ENCODE measurements around the gene ATP4B. TPM values are rescaled to one million over a fixed set of nuclear protein-coding genes. Genes with fewer than 3 reads are reported as not detected.

ATP4B gene
- polyA plus RNA-seq, 2 of the 4 experiments (the other 2 are of a cell fraction) = not detected

- H3K4me2 ChIP-seq = no peak overlapping the region
- no peak overlapping the region for H3K27ac ChIP-seq
- no peak for DNase-seq (ENCODE audit: low read depth in 1 of 2, low spot score in 1 of 2)
- CTCF ChIA-PET = no interaction called here
- H3K9me3 ChIP-seq = no peaks in the 10 kb centered on the region
- H3K4me3 ChIP-seq = no peak overlapping the region
- FAIRE-seq = no peak
- 96% methylated on average over 16 of the region's 16 CpGs for WGBS (ENCODE audit: missing lambda C conversion rate)
- ATAC-seq = no peak
- no peak for TF ChIP-seq NPAS2 (CRISPR knock-in tag; IDR thresholded peaks at IDR 0.05; ENCODE audit: borderline replicate concordance)
- no peak for TF ChIP-seq ZNF302 (CRISPR knock-in tag; IDR thresholded peaks at IDR 0.05)
- no peak for TF ChIP-seq BHLHE40 (IDR thresholded peaks at IDR 0.05; ENCODE audit: low read depth, low read length)
- TF ChIP-seq RARB (CRISPR knock-in tag; IDR thresholded peaks at IDR 0.05) = no peak
- no peak for TF ChIP-seq CHD2 (IDR thresholded peaks at IDR 0.05; ENCODE audit: low read length, partially characterized antibody)
- no peak for TF ChIP-seq JUN (IDR thresholded peaks at IDR 0.05)
- TF ChIP-seq USF2 (IDR thresholded peaks at IDR 0.05) = no peak
- TF ChIP-seq TFCP2L1 (CRISPR knock-in tag; IDR thresholded peaks at IDR 0.05) = no peak
- TF ChIP-seq EHF (CRISPR knock-in tag; IDR thresholded peaks at IDR 0.05) = no peak
- no peak for TF ChIP-seq HOXB13 (CRISPR knock-in tag; IDR thresholded peaks at IDR 0.05; ENCODE audit: low read depth)
- TF ChIP-seq E2F6 (IDR thresholded peaks at IDR 0.05; ENCODE audit: borderline replicate concordance, low read depth) = no peak
- no peak for TF ChIP-seq HOXB5 (CRISPR knock-in tag; IDR thresholded peaks at IDR 0.05)
- TF ChIP-seq CHD4 (IDR thresholded peaks at IDR 0.05; ENCODE audit: borderline replicate concordance) = no peak
- no peak for TF ChIP-seq POLR2AphosphoS2 (conservative IDR thresholded peaks at IDR 0.05; ENCODE audit: low read length)
- no peak for TF ChIP-seq CEBPB (IDR thresholded peaks at IDR 0.05)
- no peak for TF ChIP-seq FOSB (CRISPR knock-in tag; IDR thresholded peaks at IDR 0.05)
- no peak for TF ChIP-seq EP300 (IDR thresholded peaks at IDR 0.05)
- no peak for TF ChIP-seq EHMT2 (IDR thresholded peaks at IDR 0.05; ENCODE audit: low read depth)
- TF ChIP-seq MAFK (IDR thresholded peaks at IDR 0.05; ENCODE audit: partially characterized antibody) = no peak
- no peak for TF ChIP-seq TP53 (CRISPR knock-in tag; IDR thresholded peaks at IDR 0.05)
- POLR2A ChIA-PET = no interaction called here
- H3K4me1 ChIP-seq = no peaks in the 10 kb centered on the region
Observed at GRCh38 chr13:113613789-113614379, 44.1 kb downstream of the ATP4B start.

GRCh38 chr13:113612607-113613006 is 45.4 kb downstream of the ATP4B start:
- Histone ChIP-seq H3K27ac (no peak overlapping the region), H3K4me3 (no peak overlapping the region), H3K4me2 (no peak overlapping the region), H3K4me1 (no peaks in the 10 kb centered on the region), H3K9me3 (no peaks in the 10 kb centered on the region)
- no peak for TF ChIP-seq ATOH8 (CRISPR knock-in tag; IDR thresholded peaks at IDR 0.05; ENCODE audit: low read depth)
- TF ChIP-seq NPAS2 (CRISPR knock-in tag; IDR thresholded peaks at IDR 0.05; ENCODE audit: borderline replicate concordance) = no peak
- no peak for TF ChIP-seq RAD21 (conservative IDR thresholded peaks at IDR 0.05 in 1 of 2, IDR thresholded peaks at IDR 0.05 in 1 of 2)
- no peak for TF ChIP-seq BHLHE40 (IDR thresholded peaks at IDR 0.05; ENCODE audit: low read depth, low read length)
- TF ChIP-seq ZC3H11A (IDR thresholded peaks at IDR 0.05) = no peak
- TF ChIP-seq CHD2 (IDR thresholded peaks at IDR 0.05; ENCODE audit: low read length, partially characterized antibody) = no peak
- no peak for TF ChIP-seq MAX (IDR thresholded peaks at IDR 0.05)
- TF ChIP-seq MAFK (IDR thresholded peaks at IDR 0.05; ENCODE audit: partially characterized antibody) = no peak
- no peak for TF ChIP-seq HES2 (IDR thresholded peaks at IDR 0.05)
- TF ChIP-seq MYC (IDR thresholded peaks at IDR 0.05; ENCODE audit: borderline replicate concordance, low read length) = no peak
- no peak for TF ChIP-seq TP53 (CRISPR knock-in tag; IDR thresholded peaks at IDR 0.05)
- TF ChIP-seq RFX5 (IDR thresholded peaks at IDR 0.05) = no peak
- no peak for TF ChIP-seq ZSCAN20 (CRISPR knock-in tag; IDR thresholded peaks at IDR 0.05)
- TF ChIP-seq PBX3 (IDR thresholded peaks at IDR 0.05) = no peak
- TF ChIP-seq USF2 (IDR thresholded peaks at IDR 0.05) = no peak
- no peak for TF ChIP-seq REST (IDR thresholded peaks at IDR 0.05)
- no peak for ATAC-seq
- ChIA-PET POLR2A (no interaction called here), CTCF (no interaction called here)
- WGBS (ENCODE audit: missing lambda C conversion rate) = 93% methylated on average over 10 of the region's 10 CpGs
- no peak for DNase-seq (ENCODE audit: low read depth in 1 of 2, low spot score in 1 of 2)
- no peak for FAIRE-seq
